Measurements from ENCODE around the gene ABCF3.

DNA sequence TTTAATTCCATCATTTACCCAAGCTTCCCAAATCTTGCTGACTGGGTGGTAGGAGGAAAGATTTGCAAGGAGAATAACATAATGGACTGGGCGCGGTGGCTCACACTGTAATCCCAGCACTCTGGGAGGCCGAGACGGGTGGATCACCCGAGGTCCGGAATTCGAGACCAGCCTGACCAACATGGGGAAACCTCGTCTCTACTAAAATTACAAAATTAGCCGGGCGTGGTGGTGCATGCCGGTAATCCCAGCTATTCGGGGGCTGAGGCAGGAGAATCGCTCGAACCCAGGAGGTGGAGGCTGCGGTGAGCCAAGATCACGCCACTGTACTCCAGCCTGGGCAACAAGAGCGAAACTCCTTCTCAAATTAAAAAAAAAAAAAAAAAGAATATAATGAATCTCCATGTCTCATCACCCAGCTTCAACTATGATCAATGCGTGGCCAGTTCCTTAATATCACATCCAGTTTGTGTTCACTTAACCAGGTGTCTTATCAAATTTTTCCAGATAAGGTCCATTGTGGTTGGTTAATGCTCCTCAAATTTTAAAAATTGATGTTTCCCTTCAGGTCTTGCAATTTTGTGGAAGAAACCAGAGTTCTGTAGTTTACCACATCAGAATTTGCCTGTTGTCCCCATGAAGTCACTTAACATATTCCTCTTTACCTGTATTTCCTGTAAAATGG is 1.3 kb upstream of the ABCF3 start:
- TF ChIP-seq, protein P1, sequence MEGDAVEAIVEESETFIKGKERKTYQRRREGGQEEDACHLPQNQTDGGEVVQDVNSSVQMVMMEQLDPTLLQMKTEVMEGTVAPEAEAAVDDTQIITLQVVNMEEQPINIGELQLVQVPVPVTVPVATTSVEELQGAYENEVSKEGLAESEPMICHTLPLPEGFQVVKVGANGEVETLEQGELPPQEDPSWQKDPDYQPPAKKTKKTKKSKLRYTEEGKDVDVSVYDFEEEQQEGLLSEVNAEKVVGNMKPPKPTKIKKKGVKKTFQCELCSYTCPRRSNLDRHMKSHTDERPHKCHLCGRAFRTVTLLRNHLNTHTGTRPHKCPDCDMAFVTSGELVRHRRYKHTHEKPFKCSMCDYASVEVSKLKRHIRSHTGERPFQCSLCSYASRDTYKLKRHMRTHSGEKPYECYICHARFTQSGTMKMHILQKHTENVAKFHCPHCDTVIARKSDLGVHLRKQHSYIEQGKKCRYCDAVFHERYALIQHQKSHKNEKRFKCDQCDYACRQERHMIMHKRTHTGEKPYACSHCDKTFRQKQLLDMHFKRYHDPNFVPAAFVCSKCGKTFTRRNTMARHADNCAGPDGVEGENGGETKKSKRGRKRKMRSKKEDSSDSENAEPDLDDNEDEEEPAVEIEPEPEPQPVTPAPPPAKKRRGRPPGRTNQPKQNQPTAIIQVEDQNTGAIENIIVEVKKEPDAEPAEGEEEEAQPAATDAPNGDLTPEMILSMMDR (IDR thresholded peaks at IDR 0.05) = no peak
- no peak for TF ChIP-seq POLR2A (IDR thresholded peaks at IDR 0.05)

All from right lobe of liver (tissue), 4 donors.